ENCODE measurements around the gene TEX28. TPM values are rescaled to one million over a fixed set of nuclear protein-coding genes. Genes with fewer than 3 reads are reported as not detected.
"Not testable (repeated sequence)": the region's sequence is repeated elsewhere in the genome, so short reads cannot be mapped to it uniquely, and the experiment has no call there.

The TEX28 gene
- total RNA-seq, 1 experiment from 2014 or later: not detected

- not testable (repeated sequence) for H3K27me3 ChIP-seq (ENCODE audit: control insufficient read depth, insufficient read depth, low read length); H3K4me3 ChIP-seq (ENCODE audit: insufficient read depth, low read depth, low read length); H3K36me3 ChIP-seq (replicated peaks; ENCODE audit: control insufficient read depth, insufficient read depth, low read length); DNase-seq
These were observed 8.1 kb upstream of the TEX28 start for GRCh38 chrX:154302998-154303397.

DNA sequence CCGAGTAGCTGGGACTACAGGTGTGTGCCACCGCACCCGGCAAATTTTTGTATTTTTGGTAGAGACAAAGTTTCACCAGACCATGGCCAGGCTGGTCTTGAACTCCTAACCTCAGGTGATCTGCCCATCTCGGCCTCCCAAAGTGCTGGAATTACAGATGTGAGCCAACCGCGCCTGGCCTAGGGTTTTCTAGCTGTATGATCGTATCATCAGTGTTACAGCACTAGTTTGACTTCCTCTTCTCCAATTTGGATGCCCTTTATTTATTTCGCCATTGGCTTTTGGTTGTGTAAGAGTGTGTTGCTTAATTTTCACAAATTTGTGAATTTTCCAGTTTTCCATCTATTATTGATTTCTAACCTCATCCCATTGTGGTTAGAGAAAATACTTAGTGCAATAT is 5.9 kb upstream of the TEX28 start:
- DNase-seq: no peak
- Histone ChIP-seq H3K36me3 (replicated peaks; ENCODE audit: control insufficient read depth, insufficient read depth, low read length) (no peaks in the 10 kb centered on the region), H3K4me3 (ENCODE audit: insufficient read depth, low read depth, low read length) (no peak overlapping the region), H3K27me3 (ENCODE audit: control insufficient read depth, insufficient read depth, low read length) (no peaks in the 10 kb centered on the region)

- H3K27me3 ChIP-seq (ENCODE audit: control insufficient read depth, insufficient read depth, low read length): no peaks in the 10 kb centered on the region
- H3K36me3 ChIP-seq (replicated peaks; ENCODE audit: control insufficient read depth, insufficient read depth, low read length): no peaks in the 10 kb centered on the region
- no peak overlapping the region for H3K4me3 ChIP-seq (ENCODE audit: insufficient read depth, low read depth, low read length)
- DNase-seq: no peak
These were observed 3.4 kb upstream of the TEX28 start for GRCh38 chrX:154298312-154298711.

GRCh38 chrX:154296731-154297130 is 1.8 kb upstream of the TEX28 start:
- no peaks in the 10 kb centered on the region for H3K27me3 ChIP-seq (ENCODE audit: control insufficient read depth, insufficient read depth, low read length)
- no peak for DNase-seq
- no peaks in the 10 kb centered on the region for H3K36me3 ChIP-seq (replicated peaks; ENCODE audit: control insufficient read depth, insufficient read depth, low read length)
- H3K4me3 ChIP-seq (ENCODE audit: insufficient read depth, low read depth, low read length): no peak overlapping the region

DNA sequence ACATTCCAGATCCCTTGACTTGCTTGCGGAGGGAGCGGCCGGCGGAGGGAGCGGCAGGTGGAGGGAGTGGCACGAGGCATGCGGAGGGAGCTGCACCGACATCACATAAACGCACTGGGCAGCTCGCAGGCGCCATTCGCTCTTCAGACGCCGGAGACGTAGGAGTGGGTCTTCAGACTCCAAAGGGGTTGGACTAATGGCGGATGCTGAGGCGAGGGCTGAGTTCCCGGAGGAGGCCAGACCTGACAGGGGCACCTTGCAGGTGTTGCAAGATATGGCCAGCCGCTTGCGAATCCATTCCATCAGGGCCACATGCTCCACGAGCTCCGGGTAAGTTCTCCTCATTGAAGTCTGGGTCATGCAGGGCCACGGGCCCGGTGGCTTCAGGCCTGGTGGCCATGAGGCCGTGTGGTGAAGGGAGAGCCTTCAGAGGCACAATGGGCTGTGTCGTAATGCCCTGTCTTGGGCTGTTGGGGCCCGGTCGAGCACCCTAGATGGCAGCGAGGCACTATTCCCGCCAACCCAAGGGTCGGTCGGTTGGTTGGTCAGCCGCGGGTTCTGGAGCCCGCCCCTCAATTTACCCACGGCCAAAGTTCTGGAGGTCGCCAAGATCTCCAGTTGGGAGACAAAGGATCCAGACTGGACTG is 863 bp upstream of the TEX28 start, which contains the start of gene TKTL1:
TSS of gene TKTL1 (plus strand) at position 132 of the 647 bp plus-strand sequence. CDS start at position 197, 65 bp downstream.
- Histone ChIP-seq H3K36me3 (replicated peaks; ENCODE audit: control insufficient read depth, insufficient read depth, low read length) (no peaks in the 10 kb centered on the region), H3K27me3 (ENCODE audit: control insufficient read depth, insufficient read depth, low read length) (no peaks in the 10 kb centered on the region), H3K4me3 (ENCODE audit: insufficient read depth, low read depth, low read length) (no peak within 1 kb of the TSS)
- DNase-seq: no peak

- DNase-seq; H3K27me3 ChIP-seq (ENCODE audit: control insufficient read depth, insufficient read depth, low read length); H3K36me3 ChIP-seq (replicated peaks; ENCODE audit: control insufficient read depth, insufficient read depth, low read length); H3K4me3 ChIP-seq (ENCODE audit: insufficient read depth, low read depth, low read length): not testable (repeated sequence)
These were observed 8.5 kb downstream of the TEX28 start for GRCh38 chrX:154286406-154286805.

DNA sequence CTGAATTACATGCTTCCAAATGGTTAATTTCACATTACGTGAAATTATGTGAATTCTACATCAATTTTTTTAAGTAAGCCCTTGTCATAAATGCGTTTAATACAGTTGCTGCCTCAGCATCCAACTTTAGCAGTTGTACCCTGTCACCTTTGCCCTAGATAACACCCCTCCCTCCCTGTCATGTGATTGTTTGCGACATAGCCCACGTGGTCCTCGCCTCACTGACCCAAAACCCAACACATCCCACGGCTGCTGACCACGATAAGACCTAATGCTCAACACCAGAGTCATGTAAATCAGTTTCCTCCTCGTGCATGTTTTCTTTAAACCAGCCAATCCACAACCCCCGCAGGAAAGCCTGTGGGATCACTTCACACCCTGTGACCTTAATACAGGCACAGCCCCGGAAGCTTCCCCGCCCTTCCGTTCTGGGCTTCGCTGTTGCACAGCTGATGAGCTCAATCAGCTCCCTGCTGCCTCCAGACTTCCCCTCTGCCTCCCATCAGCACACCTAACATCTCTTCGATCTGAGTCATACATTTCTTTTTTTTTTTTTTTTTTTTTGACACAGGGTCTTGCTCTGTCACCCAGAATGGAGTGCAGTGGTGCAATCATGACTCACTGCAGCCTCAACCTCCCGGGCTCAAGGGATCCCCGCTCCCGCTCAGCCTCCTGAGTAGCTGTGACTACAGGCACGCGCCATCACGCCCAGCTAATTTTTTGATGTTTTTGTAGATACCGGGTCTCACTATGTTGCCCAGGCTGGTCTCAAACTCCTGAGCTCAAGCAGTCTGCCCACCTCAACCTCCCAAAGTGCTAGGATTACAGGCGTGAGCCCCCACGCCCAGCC is 10.2 kb downstream of the TEX28 start:
- not testable (repeated sequence) for H3K36me3 ChIP-seq (replicated peaks; ENCODE audit: control insufficient read depth, insufficient read depth, low read length); DNase-seq; H3K27me3 ChIP-seq (ENCODE audit: control insufficient read depth, insufficient read depth, low read length); H3K4me3 ChIP-seq (ENCODE audit: insufficient read depth, low read depth, low read length)

GRCh38 chrX:154269245-154269644 is 25.7 kb downstream of the TEX28 start:
- not testable (repeated sequence) for H3K4me3 ChIP-seq (ENCODE audit: insufficient read depth, low read depth, low read length); H3K36me3 ChIP-seq (replicated peaks; ENCODE audit: control insufficient read depth, insufficient read depth, low read length); H3K27me3 ChIP-seq (ENCODE audit: control insufficient read depth, insufficient read depth, low read length); DNase-seq

DNA sequence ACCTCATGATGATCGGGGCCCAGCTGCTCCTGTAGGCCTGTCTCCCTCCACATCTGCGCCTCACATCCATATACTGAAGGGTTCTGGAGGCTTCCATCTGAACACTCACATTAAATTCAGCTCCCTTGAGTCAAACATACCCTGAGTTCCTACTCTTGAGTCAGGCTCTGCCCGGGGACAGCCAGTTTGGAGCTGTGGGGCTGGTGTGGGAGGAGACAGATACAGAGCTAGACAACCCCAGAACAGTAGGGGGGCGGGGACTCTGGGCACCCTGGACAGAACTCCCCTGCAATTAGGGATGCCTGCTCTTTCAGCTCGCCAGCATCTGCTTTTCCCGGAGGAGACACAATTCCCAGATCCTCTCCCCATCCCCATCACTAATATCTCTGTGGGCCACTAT is 31.9 kb downstream of the TEX28 start:
- H3K36me3 ChIP-seq (replicated peaks; ENCODE audit: control insufficient read depth, insufficient read depth, low read length); H3K27me3 ChIP-seq (ENCODE audit: control insufficient read depth, insufficient read depth, low read length); DNase-seq; H3K4me3 ChIP-seq (ENCODE audit: insufficient read depth, low read depth, low read length): not testable (repeated sequence)

- not testable (repeated sequence) for H3K4me3 ChIP-seq (ENCODE audit: insufficient read depth, low read depth, low read length); H3K27me3 ChIP-seq (ENCODE audit: control insufficient read depth, insufficient read depth, low read length); DNase-seq; H3K36me3 ChIP-seq (replicated peaks; ENCODE audit: control insufficient read depth, insufficient read depth, low read length)
These were observed 36.2 kb downstream of the TEX28 start for GRCh38 chrX:154258711-154259110.

- H3K27me3 ChIP-seq (ENCODE audit: control insufficient read depth, insufficient read depth, low read length); DNase-seq; H3K4me3 ChIP-seq (ENCODE audit: insufficient read depth, low read depth, low read length); H3K36me3 ChIP-seq (replicated peaks; ENCODE audit: control insufficient read depth, insufficient read depth, low read length): not testable (repeated sequence)
These were observed 37.6 kb downstream of the TEX28 start, which contains the start of gene OPN1MW3 for GRCh38 chrX:154257282-154257681. Gene OPN1MW3 (plus strand): TSS chrX:154257582. CDS start chrX:154257620, 38 bp downstream.

DNA sequence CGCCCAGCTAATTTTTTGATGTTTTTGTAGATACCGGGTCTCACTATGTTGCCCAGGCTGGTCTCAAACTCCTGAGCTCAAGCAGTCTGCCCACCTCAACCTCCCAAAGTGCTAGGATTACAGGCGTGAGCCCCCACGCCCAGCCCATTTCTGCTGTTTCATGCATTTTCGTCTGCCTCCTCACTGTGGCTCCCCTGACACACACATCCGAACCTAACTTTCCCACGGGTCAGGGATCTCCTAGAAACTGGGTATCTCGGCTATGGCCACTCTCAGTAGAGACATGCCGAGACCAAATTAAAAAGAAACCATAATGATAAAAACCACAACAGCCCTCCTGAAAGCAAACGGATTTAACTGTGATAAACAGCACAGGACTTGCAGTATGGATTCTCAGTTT is 46.8 kb downstream of the TEX28 start:
- not testable (repeated sequence) for H3K36me3 ChIP-seq (replicated peaks; ENCODE audit: control insufficient read depth, insufficient read depth, low read length); H3K27me3 ChIP-seq (ENCODE audit: control insufficient read depth, insufficient read depth, low read length); DNase-seq; H3K4me3 ChIP-seq (ENCODE audit: insufficient read depth, low read depth, low read length)

DNA sequence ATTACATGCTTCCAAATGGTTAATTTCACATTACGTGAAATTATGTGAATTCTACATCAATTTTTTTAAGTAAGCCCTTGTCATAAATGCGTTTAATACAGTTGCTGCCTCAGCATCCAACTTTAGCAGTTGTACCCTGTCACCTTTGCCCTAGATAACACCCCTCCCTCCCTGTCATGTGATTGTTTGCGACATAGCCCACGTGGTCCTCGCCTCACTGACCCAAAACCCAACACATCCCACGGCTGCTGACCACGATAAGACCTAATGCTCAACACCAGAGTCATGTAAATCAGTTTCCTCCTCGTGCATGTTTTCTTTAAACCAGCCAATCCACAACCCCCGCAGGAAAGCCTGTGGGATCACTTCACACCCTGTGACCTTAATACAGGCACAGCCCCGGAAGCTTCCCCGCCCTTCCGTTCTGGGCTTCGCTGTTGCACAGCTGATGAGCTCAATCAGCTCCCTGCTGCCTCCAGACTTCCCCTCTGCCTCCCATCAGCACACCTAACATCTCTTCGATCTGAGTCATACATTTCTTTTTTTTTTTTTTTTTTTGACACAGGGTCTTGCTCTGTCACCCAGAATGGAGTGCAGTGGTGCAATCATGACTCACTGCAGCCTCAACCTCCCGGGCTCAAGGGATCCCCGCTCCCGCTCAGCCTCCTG is 47.4 kb downstream of the TEX28 start:
- H3K4me3 ChIP-seq (ENCODE audit: insufficient read depth, low read depth, low read length); H3K27me3 ChIP-seq (ENCODE audit: control insufficient read depth, insufficient read depth, low read length); DNase-seq: not testable (repeated sequence)

GRCh38 chrX:154239982-154240503 is 54.9 kb downstream of the TEX28 start:
- H3K4me3 ChIP-seq (ENCODE audit: insufficient read depth, low read depth, low read length); H3K27me3 ChIP-seq (ENCODE audit: control insufficient read depth, insufficient read depth, low read length); H3K36me3 ChIP-seq (replicated peaks; ENCODE audit: control insufficient read depth, insufficient read depth, low read length); DNase-seq: not testable (repeated sequence)

More for the DNA sequence above, 47.4 kb downstream of the TEX28 start:
- H3K36me3 ChIP-seq (replicated peaks; ENCODE audit: control insufficient read depth, insufficient read depth, low read length): not testable (repeated sequence)
